ENCODE measurements around the gene SARM1. TPM values are rescaled to one million over a fixed set of nuclear protein-coding genes. Genes with fewer than 3 reads are reported as not detected.
"Not testable (repeated sequence)": the region's sequence is repeated elsewhere in the genome, so short reads cannot be mapped to it uniquely, and the experiment has no call there.

Gene SARM1
- total RNA-seq, 1 experiment from 2014 or later = 5.0 TPM

DNA sequence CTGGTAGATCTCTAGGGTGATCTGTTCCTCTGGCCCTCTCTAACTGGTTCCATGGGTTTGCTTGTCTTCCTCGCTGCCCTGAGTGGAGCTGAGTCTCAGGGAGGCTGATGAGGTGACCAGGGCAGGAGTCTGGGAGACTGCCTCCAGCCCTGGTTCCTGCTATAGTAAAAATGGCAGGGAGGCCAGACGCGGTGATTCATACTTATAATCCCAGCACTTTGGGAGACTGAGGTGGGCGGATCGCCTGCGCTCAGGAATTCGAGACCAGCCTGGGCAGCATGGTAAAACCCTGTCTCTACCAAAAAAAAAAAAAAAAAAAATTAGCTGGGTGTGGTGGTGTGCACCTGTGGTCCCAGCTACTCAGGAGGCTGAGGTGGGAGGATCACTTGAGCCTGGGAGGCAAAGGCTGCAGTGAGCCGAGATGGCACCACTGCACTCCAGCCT, 32.7 kb upstream of the SARM1 start:
- DNase-seq (ENCODE audit: low read depth); in situ Hi-C loops (cut with HindIII; ENCODE audit: low pct_unique_long_range_greater_than_20kb, low sequenced_read_pairs): not testable (repeated sequence)

GRCh38 chr17:28339431-28339830, 32.1 kb upstream of the SARM1 start:
- in situ Hi-C loops (cut with HindIII; ENCODE audit: low pct_unique_long_range_greater_than_20kb, low sequenced_read_pairs) = no loop called here

GRCh38 chr17:28340374-28340773, 31.1 kb upstream of the SARM1 start:
- in situ Hi-C loops (cut with HindIII; ENCODE audit: low pct_unique_long_range_greater_than_20kb, low sequenced_read_pairs) = no loop called here
- no peak for DNase-seq (ENCODE audit: low read depth)

More at GRCh38 chr17:28339431-28339830, 32.1 kb upstream of the SARM1 start:
- no peak for DNase-seq (ENCODE audit: low read depth)

- DNase-seq (ENCODE audit: low read depth) = no peak
- in situ Hi-C loops (cut with HindIII; ENCODE audit: low pct_unique_long_range_greater_than_20kb, low sequenced_read_pairs) = no loop called here
Observed at GRCh38 chr17:28341516-28341915, 30.0 kb upstream of the SARM1 start.

GRCh38 chr17:28342313-28342712, 29.2 kb upstream of the SARM1 start:
- in situ Hi-C loops (cut with HindIII; ENCODE audit: low pct_unique_long_range_greater_than_20kb, low sequenced_read_pairs) = no loop called here
- DNase-seq (ENCODE audit: low read depth) = no peak

DNA sequence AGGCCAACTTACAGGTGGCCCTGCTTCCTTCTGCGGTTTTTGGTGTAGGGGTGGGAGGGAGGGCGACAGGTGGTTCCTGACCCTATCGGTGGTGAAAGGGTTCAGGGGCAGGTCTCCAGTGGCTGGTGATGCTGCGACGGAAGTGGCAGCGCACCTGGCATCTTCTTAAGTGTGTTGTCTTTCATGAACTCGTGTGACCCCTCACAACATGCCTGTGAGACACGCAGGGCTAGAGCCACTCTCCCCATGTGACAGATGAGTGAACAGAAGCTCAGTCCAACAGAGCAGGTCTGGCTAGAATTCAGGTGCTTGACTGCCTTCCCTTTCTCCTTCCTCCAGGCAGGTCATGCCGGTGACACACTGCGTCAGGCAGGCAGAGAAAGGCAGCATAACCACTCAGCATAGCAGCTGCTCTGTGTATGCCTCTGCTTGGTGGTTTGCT, 28.0 kb upstream of the SARM1 start:
- in situ Hi-C loops (cut with HindIII; ENCODE audit: low pct_unique_long_range_greater_than_20kb, low sequenced_read_pairs) = no loop called here
- DNase-seq (ENCODE audit: low read depth) = no peak

DNA sequence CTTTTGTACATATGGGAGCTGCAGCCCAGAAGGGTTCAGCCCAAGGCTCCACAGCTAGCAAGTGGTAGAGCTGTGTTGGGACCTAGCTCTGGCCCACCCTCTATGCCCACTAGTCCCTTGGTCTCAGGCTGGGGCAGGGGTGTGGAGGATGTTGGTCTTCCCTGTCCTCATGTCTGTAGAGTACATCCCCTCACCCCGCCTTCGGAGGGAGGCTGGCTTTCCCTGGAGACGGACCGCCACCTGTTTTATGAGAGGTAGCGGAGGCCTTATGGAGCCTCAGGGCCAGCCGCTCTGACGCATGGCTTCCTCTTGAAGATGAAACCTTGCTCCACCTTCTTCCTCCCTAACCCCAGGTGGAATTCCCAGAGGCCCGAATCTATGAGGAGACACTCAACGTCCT, 27.5 kb upstream of the SARM1 start:
- DNase-seq (ENCODE audit: low read depth) = no peak
- in situ Hi-C loops (cut with HindIII; ENCODE audit: low pct_unique_long_range_greater_than_20kb, low sequenced_read_pairs) = no loop called here

GRCh38 chr17:28344435-28344901, 27.0 kb upstream of the SARM1 start:
- no peak for DNase-seq (ENCODE audit: low read depth)
- in situ Hi-C loops (cut with HindIII; ENCODE audit: low pct_unique_long_range_greater_than_20kb, low sequenced_read_pairs) = no loop called here

DNA sequence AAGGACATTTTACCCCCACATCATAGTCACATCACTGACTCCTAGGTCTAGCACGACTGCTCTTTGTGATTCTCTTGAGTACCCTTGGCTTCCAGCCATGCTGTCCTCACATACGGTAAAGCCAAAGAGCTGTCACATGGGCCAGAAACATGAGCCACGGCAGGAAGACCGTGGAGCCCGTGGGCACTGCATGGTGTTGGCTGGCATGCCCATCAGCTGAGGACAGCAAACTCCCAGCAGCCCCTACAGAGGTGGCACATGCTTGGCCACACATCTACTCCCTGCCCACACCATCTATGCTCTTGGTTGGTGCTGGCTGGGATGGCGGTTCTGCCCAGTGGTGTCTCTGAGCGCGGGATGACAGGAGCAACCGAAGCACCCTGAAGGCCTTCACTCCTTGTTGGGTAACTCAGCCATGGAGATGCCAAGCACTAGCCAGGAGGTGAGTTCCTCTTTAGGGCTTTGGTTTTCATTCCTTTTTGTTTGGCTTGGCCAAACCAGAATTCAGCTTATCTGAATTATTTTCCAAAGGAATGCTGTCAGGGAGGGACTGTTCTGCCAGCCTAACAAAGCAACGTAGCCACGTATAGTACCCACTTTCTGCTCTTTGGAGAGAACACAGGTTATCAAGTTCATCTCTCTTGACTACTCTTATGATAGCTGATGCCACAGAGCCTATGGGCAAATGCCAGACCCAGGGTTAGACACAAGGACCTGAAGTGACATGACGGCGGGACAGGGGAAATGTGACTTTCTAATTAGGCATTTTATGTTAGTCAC, 25.9 kb upstream of the SARM1 start:
- in situ Hi-C loops (cut with HindIII; ENCODE audit: low pct_unique_long_range_greater_than_20kb, low sequenced_read_pairs) = no loop called here
- DNase-seq (ENCODE audit: low read depth) = peak; percentile 18

DNA sequence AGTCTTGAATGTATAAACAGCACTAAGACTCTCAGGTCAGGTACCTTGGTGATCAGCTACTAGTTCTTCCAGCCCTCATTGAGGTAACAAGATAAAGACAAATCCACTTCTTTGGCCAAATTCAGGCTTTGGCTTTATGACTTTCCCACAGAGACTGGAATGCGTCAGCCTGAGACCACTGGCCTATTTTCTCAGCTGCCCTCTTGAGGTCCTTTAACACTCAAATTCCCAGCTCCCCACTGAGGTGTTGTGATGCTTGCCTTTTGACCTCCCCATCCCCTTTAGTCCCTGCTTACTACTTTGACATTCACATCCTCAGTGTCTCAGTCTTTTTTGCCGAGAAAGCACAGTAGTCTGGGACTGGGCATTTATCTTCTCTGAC, 25.3 kb upstream of the SARM1 start:
- in situ Hi-C loops (cut with HindIII; ENCODE audit: low pct_unique_long_range_greater_than_20kb, low sequenced_read_pairs) = no loop called here
- DNase-seq (ENCODE audit: low read depth) = no peak

- in situ Hi-C loops (cut with HindIII; ENCODE audit: low pct_unique_long_range_greater_than_20kb, low sequenced_read_pairs) = no loop called here
- DNase-seq (ENCODE audit: low read depth) = no peak
Observed at GRCh38 chr17:28346746-28347246, 24.7 kb upstream of the SARM1 start.

DNA sequence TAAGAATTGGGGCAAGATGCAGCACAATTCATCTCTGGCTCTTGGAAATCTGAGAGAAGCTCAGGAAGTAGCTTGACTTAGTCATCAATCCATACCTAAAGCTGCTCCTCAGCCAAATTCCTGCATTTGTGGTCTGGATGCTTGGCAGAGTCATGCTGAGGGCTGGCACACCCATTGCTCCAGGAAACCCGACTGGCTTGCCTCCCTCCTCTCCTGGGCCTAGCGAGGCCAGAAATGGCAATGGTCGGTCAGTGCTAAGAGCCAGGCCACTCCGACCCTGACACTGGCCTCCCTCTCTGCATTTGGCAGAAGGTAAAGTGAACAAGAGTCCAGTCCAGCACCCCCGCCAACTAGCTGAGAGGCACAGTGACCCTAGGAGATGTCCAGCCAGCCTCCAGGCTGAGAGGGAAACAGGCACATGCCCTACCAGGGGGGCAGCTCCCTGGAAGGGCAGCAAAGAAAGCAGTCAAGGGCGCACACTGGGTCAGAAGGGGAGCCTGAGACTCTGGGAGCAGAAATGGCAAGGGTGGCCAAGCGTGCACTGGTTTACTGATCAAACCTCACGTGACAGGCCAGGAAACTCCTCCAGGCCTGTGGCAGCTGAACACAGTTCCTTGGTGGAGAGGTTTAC, 24.1 kb upstream of the SARM1 start:
- peak; percentile 71 for DNase-seq (ENCODE audit: low read depth)
- in situ Hi-C loops (cut with HindIII; ENCODE audit: low pct_unique_long_range_greater_than_20kb, low sequenced_read_pairs) = no loop called here

- in situ Hi-C loops (cut with HindIII; ENCODE audit: low pct_unique_long_range_greater_than_20kb, low sequenced_read_pairs) = no loop called here
Observed at GRCh38 chr17:28348979-28349378, 22.5 kb upstream of the SARM1 start.

GRCh38 chr17:28350271-28350670, 21.2 kb upstream of the SARM1 start:
- in situ Hi-C loops (cut with HindIII; ENCODE audit: low pct_unique_long_range_greater_than_20kb, low sequenced_read_pairs) = no loop called here

More at GRCh38 chr17:28348979-28349378, 22.5 kb upstream of the SARM1 start:
- no peak for DNase-seq (ENCODE audit: low read depth)

DNA sequence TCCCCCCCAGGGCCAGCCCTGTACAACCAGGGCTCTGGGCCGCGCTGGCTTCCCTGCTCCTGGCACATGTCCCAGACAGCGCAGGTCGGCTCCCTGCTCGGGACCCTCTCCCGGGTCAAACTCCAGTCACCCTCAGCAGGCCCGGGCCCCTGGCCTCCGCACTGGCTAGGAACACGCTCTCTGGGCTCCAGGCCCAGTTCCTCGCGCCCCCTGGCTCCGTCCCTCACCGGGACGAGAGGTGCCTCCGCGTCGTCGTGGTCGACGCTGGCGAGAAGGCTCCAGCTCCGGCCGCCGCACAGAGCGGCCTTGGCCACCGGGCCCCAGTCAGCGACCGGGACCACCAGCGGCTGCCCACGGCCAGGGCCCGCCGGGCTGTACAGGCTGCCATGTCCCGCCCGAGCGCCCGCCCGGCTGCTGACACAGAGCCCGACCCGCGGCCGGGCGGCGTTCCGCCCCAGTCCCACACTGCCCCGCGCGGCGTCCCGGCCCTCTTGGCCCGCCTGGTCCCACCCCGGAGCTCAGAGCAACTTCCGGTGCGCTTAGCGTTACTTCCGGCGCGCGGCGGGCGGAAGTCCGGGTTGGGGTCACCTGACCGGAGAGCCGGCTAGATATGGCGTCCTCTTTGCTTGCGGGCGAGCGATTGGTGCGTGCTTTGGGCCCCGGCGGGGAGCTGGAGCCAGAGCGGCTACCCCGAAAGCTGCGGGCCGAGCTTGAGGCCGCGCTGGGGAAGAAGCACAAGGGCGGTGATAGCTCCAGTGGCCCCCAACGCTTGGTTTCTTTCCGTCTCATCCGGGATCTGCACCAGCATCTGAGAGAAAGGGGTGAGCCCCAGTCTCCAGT, 14.2 kb upstream of the SARM1 start, which contains the start of gene POLDIP2:
Gene POLDIP2 (minus strand): TSS at position 467 of the 840 bp plus-strand sequence. CDS start 79 bp downstream, at position 388.
- peak; percentile 89 for DNase-seq (ENCODE audit: low read depth)

More at GRCh38 chr17:28350271-28350670, 21.2 kb upstream of the SARM1 start:
- DNase-seq (ENCODE audit: low read depth) = no peak

DNA sequence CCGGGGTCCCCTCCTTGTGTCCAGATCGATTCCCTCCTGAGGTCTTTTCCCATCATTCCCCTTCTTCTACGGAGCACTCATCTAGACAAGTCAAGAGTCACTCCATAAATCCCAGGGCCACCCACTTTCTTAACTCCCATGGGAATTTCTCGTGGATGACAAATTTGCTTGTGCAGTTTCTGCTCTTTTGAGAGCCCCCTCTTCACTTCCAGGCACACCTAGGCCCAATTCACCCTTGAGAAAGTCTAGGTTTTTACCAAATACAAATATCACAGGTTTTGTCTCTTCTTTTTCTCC, 13.6 kb upstream of the SARM1 start:
- in situ Hi-C loops (cut with HindIII; ENCODE audit: low pct_unique_long_range_greater_than_20kb, low sequenced_read_pairs) = no loop called here
- no peak for DNase-seq (ENCODE audit: low read depth)

More for the DNA sequence above, 14.2 kb upstream of the SARM1 start, which contains the start of gene POLDIP2:
- in situ Hi-C loops (cut with HindIII; ENCODE audit: low pct_unique_long_range_greater_than_20kb, low sequenced_read_pairs) = no loop called here

DNA sequence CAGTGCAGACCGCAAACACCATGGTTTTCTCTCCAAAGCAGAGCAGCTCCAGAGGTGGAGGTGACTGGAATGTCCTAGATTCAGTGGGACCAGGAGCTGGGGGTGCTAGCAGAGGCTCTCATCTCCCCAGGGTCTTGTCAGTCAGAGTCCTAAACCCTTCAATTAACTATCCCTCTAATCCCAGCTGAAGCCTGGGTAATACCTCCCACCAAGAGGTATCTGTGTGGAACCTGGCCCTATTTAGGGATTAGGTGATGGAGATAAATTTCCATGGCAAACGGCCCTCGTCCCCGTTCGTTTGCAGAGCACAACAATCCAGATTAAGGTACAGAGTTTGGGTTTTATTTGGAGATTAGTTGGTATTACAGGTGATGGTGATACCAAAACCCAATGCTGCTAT, 8.3 kb upstream of the SARM1 start:
- in situ Hi-C loops (cut with HindIII; ENCODE audit: low pct_unique_long_range_greater_than_20kb, low sequenced_read_pairs) = no loop called here
- no peak for DNase-seq (ENCODE audit: low read depth)

- in situ Hi-C loops (cut with HindIII; ENCODE audit: low pct_unique_long_range_greater_than_20kb, low sequenced_read_pairs) = no loop called here
- no peak for DNase-seq (ENCODE audit: low read depth)
Observed at GRCh38 chr17:28363776-28364650, 7.5 kb upstream of the SARM1 start.
